HuH-7 (cell line): ENCODE data around the gene ERCC4.

Experiments used
- DNase-seq: peaks from one replicate; pipeline ENCODE4 v3.0.0; 2011; ENCODE audit warnings: low spot score

Gene ERCC4

DNA sequence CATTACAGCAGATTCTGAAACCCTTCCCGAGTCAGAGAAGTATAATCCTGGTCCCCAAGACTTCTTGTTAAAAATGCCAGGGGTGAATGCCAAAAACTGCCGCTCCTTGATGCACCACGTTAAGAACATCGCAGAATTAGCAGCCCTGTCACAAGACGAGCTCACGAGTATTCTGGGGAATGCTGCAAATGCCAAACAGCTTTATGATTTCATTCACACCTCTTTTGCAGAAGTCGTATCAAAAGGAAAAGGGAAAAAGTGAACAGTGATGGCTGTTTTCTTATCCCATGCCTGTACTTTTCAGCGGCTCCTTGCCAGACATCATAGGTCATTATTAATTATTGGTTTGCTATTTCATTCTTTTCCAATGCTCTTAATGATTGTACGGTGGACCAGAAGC lies 28.1 kb downstream of the ERCC4 start:
- no peak for DNase-seq

DNA sequence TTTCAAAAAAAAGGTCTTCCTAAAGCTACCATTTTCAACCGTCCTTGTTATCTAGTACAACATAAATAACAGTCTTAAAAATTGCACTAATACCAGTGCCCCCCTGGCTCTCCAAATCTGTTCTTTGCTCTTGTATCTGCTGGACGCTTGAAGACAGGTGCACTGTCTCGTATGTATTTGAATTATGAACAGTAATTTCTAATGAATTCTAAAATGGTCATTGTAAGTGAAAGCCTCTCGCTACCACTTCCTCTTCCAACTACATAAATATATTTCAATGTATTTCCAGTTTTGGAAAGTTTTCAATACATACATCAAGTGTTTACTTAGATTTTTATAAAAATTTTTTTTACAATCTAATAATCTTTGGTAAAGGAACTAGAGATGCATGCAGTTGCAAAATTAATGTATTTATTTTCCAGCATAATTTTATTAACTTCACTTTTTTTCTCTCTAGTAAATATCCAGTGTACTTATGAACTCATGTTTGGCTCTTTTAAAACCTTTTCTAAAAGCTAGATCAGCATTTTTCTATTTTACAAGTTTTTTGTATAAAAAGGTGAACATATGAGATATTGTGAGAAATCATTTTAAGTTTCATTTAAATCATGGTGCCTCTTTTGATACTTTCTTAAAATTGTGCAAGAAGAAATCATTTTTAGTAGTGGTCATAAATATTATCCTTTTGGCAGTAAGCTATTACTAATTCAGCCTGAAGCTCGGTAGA lies 31.0 kb downstream of the ERCC4 start:
- DNase-seq, result no peak

DNA sequence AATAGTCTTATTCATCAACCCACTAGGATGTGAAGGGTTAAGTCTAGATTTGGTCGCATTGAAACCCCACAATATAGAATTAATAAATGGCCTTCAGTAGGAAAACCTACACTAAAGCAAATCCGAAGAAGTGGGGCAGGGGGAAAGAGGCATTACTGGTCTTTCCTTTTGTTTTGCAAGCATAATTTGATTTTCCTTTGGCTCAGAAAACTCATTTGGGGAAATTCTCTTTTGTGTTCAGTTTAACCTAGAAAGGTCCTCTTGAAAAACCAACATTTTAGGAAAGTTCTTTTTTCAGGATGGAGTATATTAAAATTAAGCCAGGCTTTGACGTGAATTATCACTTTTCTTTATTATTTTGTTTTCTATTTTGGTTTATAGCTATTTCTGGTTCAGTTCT lies 31.7 kb downstream of the ERCC4 start:
- DNase-seq, result no peak

DNA sequence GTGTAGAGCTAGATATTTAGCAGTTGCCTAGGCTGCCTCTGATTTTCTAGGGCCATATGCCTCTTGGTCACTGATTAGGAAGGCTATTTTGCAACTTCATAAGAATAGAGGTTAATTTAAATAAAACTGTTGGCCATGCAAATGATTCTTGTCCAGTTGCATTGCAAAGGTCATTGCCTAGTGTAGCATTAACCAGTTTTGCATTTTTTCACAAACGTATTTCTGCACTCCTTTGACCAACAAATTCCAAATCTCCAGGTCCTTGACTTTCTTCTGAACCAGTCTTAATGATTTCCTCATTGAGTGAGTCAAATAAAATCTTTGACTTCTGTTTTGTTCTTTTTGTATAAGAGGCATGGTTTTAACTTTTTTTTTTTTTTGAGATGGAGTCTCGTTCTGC lies 33.5 kb downstream of the ERCC4 start:
- no peak for DNase-seq

DNA sequence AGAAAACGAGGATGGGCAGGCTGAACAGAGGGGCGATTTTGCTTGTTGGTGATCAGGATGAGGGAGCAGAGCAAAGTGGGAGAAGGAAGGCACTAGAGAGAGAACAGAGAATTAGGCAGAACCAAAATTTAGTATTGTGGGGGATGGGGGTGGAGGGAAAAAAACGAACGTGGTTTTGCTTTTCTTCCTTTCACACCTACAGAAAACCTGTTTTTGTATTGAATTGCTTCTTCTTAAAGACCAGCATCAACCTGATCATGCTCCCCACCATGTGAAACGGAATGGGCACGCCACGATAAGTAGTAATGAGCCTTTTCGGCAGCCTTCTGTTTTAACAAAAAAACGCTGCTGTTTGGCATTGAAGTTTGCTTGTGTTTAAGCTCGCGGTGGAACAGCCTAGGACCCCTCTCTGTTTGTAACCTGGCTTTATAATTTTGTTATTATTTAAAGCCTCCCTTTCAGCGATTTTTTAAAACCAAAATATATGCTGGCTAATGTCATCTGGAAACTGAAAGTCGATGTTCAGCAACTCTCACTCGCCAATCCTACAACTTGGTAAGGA lies 36.8 kb downstream of the ERCC4 start:
- no peak for DNase-seq

DNA sequence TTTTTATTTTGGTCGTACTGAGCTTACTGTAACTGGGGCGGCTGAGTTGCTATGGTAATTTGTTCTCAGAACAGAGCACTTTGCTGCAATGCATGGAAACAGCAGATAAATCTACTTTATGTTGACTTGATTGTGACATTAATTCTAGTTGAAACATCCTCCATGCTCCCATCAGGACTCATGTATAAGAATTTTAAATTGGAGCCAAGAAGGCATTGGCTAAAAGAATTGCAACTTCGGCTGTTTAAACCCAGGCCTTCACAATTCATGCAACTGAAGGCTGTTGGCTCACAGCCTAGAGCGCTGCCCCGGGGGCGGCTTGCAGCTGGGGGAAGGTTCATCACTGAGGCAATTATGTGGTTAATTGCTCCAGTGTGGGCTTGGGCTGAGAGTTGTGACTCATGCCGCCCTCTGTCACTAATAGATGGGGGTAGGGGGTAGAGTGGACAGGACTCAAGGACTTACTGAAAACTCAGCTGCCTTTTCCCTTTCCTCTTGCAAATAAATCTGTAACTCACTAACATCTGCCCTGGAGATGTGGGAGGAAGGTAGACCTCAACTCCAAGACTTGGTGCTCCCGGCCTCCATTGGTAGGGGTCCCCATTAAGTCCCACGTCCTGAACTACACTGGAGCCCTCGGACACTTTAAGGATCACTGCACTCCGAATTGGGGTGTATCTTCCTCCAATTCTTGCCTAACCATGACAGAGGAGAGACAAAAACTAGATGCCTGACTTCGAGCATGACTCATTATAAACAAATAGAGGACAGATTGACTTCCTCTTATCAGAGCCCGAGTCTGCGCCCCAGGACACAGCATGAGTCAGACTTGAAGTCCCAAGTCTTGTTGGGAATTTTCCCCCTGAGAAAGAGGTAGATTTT lies 37.5 kb downstream of the ERCC4 start:
- peak; percentile 26 for DNase-seq

DNA sequence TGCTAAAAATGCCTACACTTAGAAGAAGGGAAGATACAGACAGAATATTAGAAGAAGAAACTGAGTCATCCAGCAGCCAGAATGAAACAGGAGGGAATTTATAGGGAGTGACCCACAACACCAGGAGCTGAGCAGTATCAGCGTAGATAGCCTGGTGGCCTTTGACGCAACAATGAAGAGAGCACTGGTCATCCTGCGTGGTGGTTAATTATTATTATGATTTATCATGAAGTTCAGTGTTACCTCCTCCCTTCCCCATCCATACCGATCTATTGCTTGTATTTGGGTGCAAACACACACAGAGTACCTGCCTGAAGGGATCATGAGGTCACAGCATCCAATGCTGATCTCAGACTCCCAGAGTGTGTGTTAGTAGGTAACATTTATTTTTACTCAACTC lies 38.5 kb downstream of the ERCC4 start:
- DNase-seq, result no peak

DNA sequence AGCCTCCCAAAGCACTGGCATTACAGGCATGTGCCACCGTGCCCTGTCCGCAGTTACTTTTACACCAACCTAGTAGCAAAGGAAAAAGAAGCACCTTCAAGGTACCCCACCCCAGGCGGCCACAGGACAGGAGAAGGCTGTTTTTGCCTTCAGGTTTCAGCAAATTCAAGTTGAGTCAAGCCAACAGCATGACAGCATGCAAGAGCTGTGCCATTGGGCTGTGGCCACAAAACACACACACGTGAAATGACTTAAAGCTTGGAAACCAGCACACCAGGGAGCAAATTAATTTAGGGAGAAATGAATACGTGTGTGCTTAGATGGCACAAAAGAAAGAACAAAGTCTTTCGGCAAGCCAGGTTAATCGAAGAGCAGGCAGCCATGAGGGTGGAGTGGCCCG lies 39.7 kb downstream of the ERCC4 start:
- DNase-seq, result no peak

DNA sequence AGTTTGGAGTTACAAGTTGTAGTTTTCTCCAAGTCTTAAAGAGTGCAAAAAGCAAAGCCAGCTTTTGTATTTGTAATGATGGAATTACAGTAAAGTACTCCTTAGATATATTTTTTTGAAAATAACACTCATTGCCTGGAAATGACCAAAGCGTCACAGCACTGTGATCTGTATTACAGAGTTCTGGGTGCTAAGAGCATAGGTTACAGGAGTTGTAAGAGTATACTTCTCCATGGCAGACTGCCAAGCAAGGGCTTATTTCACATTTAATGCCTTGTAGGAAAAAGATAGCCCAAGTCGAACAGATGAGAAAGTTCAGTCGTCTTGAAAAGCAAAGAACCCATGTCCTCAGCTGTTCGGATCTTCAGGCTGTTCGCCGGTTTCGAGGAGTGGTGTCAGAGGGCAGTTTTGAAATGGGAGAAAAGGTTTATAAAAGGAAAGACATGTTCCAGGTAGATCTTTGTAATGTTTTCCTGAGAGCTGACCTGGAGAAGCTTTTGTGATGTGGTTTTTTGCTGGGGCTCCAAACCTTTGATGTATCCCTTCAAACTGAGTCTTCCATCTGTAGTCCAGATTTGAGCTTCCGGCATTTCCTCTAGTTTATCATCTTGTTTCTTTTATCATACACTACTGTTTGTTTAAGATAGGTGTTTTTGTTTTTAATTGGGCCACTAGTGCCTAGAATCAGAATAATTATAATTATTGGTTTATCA lies 41.3 kb downstream of the ERCC4 start:
- no peak for DNase-seq

DNA sequence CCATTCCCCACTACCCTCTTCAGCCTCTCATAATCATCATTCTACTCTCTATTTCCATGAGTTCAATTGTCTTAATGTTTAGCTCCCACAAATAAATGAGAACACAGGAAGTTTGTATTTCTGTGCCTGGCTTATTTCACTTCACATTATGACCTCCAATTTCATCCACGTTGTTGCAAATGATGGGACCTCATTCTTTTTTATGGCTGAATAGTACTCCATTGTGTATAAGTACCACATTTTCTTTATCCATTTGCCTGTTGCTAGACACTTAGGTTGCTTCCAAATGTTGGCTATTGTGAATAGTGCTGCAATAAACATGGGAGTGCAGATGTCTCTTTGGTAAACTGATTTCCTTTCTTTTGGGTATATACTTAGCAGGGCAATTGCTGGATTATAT lies 42.3 kb downstream of the ERCC4 start:
- DNase-seq, result no peak

DNA sequence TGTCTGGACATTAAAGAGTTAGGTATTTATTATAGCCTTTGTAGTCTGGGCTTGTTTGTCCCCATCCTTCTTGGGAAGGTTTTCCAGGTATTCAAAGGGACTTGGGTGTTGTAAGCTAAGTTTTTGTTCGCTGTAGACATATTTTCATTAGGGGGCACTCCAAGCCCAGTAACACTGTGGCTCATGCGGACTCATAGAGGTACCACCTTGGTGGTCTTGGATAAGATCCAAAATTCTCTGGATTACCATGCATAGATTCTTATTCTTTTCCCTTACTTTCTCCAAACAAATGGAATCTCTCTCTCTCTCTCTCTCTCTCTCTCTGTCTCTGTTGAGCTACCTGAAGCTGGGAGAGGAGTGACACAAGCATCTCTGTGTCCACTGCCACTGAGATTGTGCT lies 48.9 kb downstream of the ERCC4 start:
- DNase-seq, result no peak

DNA sequence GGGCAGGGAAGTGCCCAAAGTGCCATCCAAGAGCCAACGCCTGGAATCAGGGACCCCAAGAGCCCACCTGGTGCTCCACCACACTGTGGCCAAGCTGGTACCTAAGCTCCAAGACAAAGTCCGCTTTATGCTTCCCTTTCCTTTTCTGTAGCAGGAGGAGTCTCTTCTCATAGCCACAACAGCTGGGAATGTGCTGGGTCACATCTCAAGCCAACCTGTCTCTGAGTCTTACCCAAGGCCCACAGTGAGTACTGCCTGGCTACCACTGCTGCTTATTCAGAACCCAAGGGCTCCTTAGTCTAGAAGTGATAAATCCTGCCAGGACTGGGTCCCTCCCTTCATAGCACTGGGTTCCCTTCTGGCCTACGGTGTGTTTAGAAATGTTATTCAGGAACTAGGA lies 49.8 kb downstream of the ERCC4 start:
- DNase-seq, result no peak

DNA sequence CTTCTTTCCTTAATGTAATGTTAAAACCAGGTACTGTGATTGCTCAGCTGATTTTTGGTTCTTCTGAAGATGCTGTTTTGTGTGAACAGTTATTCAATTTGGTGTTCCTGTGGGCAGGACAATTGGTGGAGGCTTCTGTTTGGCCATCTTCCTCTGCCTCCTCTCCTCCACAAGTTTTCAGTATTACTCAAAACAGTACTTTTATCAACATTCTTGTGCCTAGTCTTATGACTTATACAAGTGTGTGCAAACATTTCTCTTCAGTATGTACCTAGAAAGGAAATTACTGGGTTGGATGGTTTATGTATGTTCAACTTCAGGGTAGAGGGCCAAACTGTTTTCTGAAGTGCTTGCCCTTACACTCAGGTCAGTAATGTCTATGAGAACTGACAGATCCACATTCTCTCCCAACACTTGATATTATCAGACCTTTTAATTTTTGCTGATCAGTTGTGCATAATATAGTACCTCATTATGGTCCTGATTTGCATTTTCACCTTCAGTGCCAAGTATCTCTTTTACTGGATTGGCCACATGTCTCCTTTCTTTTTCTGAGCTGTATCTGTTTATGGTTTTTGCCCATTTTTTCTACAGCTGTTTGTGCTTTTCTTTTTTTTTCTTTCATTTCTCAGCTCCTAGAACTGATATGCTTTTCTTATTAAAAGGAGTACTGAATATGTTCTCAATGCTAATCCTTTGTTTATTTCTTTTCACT lies 50.9 kb downstream of the ERCC4 start:
- no peak for DNase-seq

DNA sequence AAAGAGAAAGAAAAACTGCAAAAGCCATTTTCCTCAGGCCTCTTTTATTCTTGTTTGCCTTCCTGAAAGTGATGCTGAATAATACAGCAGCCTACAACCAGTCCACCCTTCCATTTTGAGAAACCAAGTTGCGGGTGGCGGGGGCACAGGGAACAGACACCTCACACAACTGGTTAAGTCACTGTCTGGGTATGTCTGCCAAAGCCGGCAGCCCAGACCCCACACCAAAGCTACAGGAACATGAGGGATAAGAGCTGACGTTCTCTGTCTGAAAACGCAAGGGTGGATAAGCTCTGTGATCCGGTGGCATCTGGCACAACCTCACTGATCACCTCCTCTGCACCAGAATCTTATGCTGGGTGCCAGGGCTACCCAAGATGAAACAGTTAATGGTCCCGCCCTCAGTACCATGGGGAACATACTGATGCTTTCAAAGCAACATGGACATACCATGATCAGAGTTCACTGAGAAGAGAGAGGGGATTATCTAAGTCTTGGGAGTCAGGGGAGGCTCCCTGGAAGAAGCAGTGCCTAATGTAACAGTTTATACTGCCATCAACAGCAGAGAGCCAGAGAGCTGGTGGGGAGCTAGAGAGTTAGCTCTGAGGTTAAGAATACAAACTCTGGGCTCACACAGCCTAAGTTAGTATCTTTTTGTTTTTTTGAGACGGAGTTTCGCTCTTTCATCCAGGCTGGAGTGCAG lies 53.5 kb downstream of the ERCC4 start:
- DNase-seq, result no peak

DNA sequence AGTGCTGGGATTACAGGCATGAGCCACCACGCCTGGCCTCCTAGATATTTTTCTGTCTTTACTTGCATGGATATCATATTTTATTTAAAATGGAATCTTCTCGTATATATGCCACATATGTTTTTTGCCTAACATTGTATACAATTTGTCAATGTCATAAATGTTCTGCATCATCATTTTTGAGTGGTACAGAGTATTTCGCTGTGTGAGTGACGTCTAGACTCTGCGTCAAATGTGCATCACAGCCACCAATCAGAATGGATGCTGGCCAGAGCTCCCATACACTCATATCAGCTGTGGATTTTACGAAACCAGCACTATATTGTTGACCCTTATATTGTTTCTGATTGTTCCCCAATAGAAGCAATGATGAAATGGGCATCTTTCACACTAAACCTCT lies 57.2 kb downstream of the ERCC4 start:
- no peak for DNase-seq

DNA sequence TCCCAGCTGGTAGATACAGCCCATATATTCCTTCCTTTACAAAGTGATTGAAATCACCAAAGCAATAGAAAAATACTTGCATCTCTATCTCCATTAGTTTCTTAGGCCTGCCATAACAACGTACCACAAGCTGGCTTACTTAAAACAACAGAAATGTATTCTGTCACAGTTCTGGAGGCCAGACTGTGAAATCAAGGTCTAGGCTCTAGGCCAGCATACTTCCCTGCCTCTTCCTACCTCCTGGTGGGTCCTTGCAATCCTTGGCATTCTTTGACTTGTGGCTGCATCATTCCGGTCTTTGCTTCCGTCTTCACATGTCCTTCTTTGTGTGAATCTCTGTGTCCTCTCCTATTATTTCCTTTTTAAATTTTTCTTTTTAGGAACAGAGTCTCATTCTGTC lies 62.5 kb downstream of the ERCC4 start:
- no peak for DNase-seq

DNA sequence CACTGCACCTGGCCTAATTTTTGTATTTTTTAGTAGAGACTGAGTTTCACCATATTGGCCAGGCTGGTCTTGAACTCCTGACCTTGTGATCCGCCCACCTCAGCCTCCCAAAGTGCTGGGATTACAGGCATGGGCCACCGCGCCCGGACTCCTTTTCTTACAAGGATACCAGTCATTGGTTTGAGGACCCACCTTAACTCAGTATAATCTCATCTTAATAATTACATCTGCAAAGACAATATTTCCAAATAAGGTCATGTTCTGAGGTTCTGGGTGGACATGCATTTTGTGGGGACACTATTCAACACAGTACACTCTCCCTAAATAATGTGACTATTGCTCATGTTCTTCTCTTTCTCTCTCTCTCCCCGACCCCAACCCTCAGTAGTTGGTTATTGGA lies 63.7 kb downstream of the ERCC4 start:
- DNase-seq, result no peak

DNA sequence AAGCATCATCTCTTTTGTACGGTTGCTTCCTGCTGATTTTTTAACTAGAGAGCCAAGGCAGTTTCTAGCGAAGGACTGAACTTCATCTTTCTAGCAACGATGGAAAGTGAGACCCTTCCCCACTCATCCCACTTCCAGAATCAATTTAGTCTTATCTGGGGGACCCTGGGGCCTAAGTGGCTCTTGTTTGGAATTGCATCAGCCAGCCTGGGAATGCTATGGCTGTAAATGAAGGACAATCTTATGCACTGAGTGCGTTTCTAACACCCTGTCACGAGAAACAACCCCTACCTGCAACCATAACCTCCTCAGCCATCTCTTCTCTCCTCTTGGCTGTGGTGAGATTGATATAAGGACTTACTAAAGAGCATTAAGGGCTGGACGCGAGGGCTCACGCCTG lies 64.8 kb downstream of the ERCC4 start:
- no peak for DNase-seq

DNA sequence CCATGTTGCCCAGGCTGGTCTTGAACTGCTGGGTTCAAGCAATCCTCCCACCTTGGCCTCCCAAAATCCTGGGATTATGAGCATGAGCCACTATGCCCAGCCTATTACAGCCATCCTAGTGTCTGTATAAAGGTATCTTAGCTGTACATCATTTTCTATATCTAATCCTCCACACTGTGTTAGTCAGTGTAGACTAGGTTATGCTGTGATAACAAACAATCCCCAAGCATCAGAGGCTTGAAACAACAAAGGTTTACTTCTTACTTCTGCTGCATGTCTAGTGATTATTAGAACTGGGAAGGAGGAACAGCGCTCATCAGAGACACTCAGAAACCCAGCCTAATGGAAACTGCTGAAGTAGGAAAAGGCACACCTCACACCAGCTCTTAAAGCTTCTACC lies 68.1 kb downstream of the ERCC4 start:
- no peak for DNase-seq

DNA sequence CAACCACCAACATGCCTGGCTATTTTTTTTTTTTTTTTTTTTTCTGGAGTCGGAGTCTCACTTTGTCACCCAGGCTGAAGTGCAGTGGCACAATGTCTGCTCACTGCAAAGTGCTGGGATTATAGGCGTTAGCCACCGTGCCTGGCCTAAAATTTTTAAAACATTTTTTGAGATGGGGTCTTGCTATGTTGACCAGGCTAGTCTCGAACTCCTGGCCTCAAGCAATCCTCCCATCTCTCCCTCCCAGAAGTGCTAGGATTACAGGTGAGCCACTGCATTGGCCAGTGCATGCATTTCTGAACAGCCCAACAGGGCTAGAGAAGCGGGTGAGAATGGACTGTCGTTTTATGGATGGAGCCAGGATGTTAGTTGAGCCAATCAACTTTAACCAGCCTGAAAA lies 72.4 kb downstream of the ERCC4 start:
- DNase-seq, result no peak

DNA sequence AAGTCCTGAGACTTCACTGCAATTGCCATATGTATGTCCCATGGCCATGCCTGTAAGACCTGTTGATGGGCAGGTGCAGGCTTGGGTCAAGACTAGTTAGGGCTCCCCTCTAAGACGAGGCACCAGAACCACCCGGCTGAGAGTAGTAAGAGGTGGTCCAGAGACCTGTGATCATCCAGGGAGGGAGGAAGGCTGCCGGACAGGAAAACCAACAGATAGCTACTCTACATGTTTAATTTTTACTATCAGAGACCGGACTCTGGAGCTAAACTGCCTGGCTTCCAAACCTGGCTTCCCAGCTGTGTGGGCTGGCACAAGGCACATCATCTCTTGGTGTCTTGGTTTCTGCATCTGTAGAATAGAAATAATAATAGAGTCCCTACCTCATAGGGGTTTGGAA lies 73.0 kb downstream of the ERCC4 start:
- no peak for DNase-seq
